Fibroblast of pulmonary artery (primary cell): ENCODE data around the gene MED23.
A peak's percentile ranks its signal among the peaks of the same experiment; 100 is the strongest.

Experiments used
- DNase-seq: peaks from one replicate; pipeline ENCODE4 v3.0.0-alpha.2; 2010; ENCODE audit warnings: low read depth
- H3K4me3 ChIP-seq: replicated peaks from 2 replicates; pipeline ENCODE4 v1.5.1; 2011; ENCODE audit warnings: low read depth, mild to moderate bottlenecking, control low read depth, low read length, moderate library complexity
- CTCF ChIP-seq: IDR thresholded peaks from 2 replicates; pipeline ENCODE4 v1.5.1; 2011; ENCODE audit warnings: mild to moderate bottlenecking, control low read depth, low read length, inconsistent platforms; ENCODE audit errors: missing control alignments

Gene MED23, protein sequence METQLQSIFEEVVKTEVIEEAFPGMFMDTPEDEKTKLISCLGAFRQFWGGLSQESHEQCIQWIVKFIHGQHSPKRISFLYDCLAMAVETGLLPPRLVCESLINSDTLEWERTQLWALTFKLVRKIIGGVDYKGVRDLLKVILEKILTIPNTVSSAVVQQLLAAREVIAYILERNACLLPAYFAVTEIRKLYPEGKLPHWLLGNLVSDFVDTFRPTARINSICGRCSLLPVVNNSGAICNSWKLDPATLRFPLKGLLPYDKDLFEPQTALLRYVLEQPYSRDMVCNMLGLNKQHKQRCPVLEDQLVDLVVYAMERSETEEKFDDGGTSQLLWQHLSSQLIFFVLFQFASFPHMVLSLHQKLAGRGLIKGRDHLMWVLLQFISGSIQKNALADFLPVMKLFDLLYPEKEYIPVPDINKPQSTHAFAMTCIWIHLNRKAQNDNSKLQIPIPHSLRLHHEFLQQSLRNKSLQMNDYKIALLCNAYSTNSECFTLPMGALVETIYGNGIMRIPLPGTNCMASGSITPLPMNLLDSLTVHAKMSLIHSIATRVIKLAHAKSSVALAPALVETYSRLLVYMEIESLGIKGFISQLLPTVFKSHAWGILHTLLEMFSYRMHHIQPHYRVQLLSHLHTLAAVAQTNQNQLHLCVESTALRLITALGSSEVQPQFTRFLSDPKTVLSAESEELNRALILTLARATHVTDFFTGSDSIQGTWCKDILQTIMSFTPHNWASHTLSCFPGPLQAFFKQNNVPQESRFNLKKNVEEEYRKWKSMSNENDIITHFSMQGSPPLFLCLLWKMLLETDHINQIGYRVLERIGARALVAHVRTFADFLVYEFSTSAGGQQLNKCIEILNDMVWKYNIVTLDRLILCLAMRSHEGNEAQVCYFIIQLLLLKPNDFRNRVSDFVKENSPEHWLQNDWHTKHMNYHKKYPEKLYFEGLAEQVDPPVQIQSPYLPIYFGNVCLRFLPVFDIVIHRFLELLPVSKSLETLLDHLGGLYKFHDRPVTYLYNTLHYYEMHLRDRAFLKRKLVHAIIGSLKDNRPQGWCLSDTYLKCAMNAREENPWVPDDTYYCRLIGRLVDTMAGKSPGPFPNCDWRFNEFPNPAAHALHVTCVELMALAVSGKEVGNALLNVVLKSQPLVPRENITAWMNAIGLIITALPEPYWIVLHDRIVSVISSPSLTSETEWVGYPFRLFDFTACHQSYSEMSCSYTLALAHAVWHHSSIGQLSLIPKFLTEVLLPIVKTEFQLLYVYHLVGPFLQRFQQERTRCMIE (N-terminal part only)

DNA sequence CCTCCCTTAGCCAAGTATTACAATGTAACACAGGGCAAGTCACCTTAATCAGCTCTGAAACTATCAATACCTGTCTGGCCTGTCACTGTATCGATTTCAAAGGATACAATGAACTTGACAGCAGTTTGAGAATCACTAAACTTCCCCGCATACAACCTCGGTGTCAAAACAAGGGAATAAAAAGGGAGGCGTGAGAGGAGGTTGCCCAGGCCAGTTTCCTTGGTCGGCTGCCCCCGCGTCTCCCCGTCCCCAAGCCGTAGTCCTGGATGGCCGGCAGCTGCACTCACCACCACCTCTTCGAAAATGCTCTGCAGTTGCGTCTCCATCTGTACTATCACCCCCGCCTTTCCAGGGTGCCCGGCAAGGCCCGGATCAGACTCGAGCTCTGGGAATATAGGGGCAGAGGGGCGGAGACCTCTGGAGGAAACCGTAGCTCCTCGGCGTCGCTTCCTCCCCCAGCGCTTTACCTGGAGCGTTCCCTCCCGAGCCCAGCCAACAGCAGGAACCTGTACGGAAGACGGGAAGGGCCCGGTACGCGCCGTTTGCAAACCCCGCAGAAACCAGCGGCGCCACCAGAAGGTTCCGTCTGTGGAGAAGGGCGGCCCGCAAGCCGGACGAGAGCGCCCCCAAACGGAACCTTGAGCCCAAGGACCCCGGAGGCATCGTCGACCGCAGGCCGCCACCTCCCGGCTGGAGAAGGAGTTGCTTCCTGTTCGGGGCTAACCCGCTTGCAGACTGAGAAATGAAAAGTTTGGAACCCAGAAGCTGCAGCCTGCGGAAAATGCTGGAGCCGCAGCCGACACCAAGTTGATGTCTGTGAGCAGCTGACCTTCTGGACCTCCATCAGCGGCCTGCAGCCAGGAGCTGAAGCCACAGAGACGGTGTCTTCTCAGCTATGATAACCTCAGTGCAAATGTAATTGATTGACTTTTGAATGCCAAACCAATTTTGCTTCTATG is at the start of gene MED23:
MED23 (minus strand) TSS at position 519 of the 959 bp plus-strand sequence; CDS start at position 326, 193 bp downstream.
- peak within 1 kb of the TSS; percentile 97 for H3K4me3 ChIP-seq
- no peak for TF ChIP-seq CTCF
- peak; percentile 96 for DNase-seq

DNA sequence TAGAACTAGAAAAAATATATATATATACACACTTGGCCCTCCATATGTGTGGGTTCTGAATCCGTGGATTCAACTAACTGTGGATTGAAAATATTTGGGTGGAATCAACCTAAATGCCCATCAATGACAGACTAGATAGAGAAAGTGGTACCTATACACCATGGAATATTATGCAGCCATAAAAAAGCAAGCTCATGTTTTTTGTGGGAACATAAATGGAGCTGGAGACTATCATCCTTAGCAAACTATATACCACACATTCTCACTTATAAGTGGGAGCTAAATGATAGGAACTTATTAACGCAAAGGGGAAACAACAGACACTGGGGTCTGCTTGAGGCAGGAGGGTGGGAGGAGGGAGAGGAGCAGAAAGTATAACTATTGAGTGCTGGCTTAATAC is 45.1 kb upstream of the MED23 start:
- no peak for TF ChIP-seq CTCF
- no peak overlapping the region for H3K4me3 ChIP-seq
- no peak for DNase-seq

DNA sequence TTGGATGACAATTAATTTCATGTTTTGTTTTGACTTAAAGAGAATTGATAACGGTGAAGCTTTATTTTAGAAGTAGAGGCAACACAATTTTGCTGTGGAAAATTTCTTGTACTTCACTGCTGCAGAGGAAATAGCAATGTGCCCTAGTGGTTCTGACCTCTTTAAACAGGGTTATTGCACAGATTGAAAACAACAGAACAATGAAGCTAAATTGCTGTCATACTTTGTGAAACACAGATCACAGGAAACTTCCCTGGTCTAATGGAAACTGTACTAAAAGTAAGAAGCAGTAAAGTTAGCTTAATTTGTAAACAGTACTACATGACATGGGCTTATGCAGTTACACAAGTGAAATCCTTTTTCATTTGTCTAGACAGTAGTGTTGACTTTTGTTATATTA is 41.8 kb upstream of the MED23 start:
- peak; percentile 51 for DNase-seq
- no peak overlapping the region for H3K4me3 ChIP-seq
- no peak for TF ChIP-seq CTCF

GRCh38 chr6:131663578-131664165 is 35.6 kb upstream of the MED23 start:
- no peak for DNase-seq
- no peak for TF ChIP-seq CTCF
- H3K4me3 ChIP-seq: no peak overlapping the region

GRCh38 chr6:131660195-131660594 is 32.2 kb upstream of the MED23 start:
- DNase-seq: peak; percentile 20
- no peak overlapping the region for H3K4me3 ChIP-seq
- TF ChIP-seq CTCF: no peak

GRCh38 chr6:131658287-131658686 is 30.2 kb upstream of the MED23 start:
- H3K4me3 ChIP-seq: no peak overlapping the region
- no peak for DNase-seq
- no peak for TF ChIP-seq CTCF
